ENCODE results near the gene LONRF2.

Gene LONRF2

DNA sequence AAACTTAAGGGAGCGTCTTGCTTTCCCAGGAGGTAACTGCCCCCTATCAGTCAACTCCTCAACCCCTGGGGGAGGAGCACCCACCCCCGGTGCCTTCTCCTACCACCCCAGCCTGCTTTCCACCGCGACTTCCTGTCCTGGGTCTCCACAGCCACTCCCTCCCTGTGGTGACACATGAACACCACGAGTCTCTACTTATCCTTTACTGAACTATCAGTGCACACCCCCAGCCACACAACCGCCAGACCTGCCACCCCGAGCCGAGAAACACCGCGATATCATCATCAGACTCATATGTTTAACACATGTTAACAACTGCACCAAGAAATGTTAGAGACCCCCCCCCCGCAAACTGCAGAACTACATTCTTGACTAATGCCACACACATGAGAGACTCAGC, 43.3 kb downstream of the LONRF2 start:
- H3K27me3 ChIP-seq (ENCODE audit: control insufficient read depth, low read length): peaks cover 22% of the 10 kb centered on the region
- TF ChIP-seq EZH2phosphoT487 (IDR thresholded peaks at IDR 0.05; ENCODE audit: borderline replicate concordance, low read length): no peak
- TF ChIP-seq, protein P1, sequence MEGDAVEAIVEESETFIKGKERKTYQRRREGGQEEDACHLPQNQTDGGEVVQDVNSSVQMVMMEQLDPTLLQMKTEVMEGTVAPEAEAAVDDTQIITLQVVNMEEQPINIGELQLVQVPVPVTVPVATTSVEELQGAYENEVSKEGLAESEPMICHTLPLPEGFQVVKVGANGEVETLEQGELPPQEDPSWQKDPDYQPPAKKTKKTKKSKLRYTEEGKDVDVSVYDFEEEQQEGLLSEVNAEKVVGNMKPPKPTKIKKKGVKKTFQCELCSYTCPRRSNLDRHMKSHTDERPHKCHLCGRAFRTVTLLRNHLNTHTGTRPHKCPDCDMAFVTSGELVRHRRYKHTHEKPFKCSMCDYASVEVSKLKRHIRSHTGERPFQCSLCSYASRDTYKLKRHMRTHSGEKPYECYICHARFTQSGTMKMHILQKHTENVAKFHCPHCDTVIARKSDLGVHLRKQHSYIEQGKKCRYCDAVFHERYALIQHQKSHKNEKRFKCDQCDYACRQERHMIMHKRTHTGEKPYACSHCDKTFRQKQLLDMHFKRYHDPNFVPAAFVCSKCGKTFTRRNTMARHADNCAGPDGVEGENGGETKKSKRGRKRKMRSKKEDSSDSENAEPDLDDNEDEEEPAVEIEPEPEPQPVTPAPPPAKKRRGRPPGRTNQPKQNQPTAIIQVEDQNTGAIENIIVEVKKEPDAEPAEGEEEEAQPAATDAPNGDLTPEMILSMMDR (IDR thresholded peaks at IDR 0.05; ENCODE audit: low read depth, low read length, poor library complexity, severe bottlenecking): no peak

DNA sequence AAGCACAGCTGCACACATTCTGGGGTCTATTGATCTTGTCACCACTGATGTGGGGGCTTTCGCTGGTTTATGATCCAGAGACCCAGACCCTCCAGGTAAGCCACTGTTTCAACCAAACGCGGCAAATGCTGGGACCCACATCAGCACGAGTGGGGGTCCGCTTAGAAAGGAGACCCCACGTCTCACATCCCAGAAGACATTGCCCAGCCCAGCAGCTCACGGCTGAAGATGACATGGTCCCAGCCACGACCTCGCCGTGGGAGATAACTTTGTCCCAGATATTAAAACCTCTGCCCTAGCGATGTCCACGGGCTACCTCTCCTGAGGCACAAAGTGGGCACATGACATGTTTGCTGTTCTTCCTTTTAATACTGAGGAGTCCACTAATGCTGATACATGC, 43.8 kb downstream of the LONRF2 start:
- Histone ChIP-seq H3K27ac (ENCODE audit: low read depth, low read length) (no peak overlapping the region), H3K9me2 (replicated peaks; ENCODE audit: control insufficient read depth, low read length) (no peaks in the 10 kb centered on the region), H3K4me3 (ENCODE audit: low read length) (no peak overlapping the region), H3F3A (ENCODE audit: control insufficient read depth, insufficient read depth) (no peaks in the 10 kb centered on the region), H4K20me1 (ENCODE audit: control insufficient read depth, insufficient read depth, low read depth, low read length) (no peaks in the 10 kb centered on the region), H3K4me2 (ENCODE audit: low read length) (no peak overlapping the region), H3K79me2 (ENCODE audit: control insufficient read depth, low read length) (no peaks in the 10 kb centered on the region), H3K27me3 (ENCODE audit: control insufficient read depth, low read length) (peaks cover 19% of the 10 kb centered on the region), H3K9me3 (ENCODE audit: control insufficient read depth, insufficient read depth, low read length) (no peaks in the 10 kb centered on the region), H3K36me3 (ENCODE audit: control insufficient read depth, low read length) (no peaks in the 10 kb centered on the region), H3K4me1 (ENCODE audit: control insufficient read depth, low read length) (0 out of 2 replicates have a peak, but pooled peaks cover 6% of the 10 kb centered on the region)
- TF ChIP-seq EZH2phosphoT487 (IDR thresholded peaks at IDR 0.05; ENCODE audit: borderline replicate concordance, low read length): no peak
- TF ChIP-seq, protein P1 (IDR thresholded peaks at IDR 0.05; ENCODE audit: low read depth, low read length, poor library complexity, severe bottlenecking): no peak

More for the DNA sequence above, 43.3 kb downstream of the LONRF2 start:
- H3K9me2 ChIP-seq (replicated peaks; ENCODE audit: control insufficient read depth, low read length): no peaks in the 10 kb centered on the region
- H3K9me3 ChIP-seq (ENCODE audit: control insufficient read depth, insufficient read depth, low read length): no peaks in the 10 kb centered on the region
- no peaks in the 10 kb centered on the region for H3K36me3 ChIP-seq (ENCODE audit: control insufficient read depth, low read length)
- no peaks in the 10 kb centered on the region for H3F3A ChIP-seq (ENCODE audit: control insufficient read depth, insufficient read depth)
- no peaks in the 10 kb centered on the region for H3K79me2 ChIP-seq (ENCODE audit: control insufficient read depth, low read length)
- H3K4me3 ChIP-seq (ENCODE audit: low read length): no peak overlapping the region
- H3K4me1 ChIP-seq (ENCODE audit: control insufficient read depth, low read length): 0 out of 2 replicates have a peak, but pooled peaks cover 2% of the 10 kb centered on the region
- H4K20me1 ChIP-seq (ENCODE audit: control insufficient read depth, insufficient read depth, low read depth, low read length): no peaks in the 10 kb centered on the region
- H3K27ac ChIP-seq (ENCODE audit: low read depth, low read length): no peak overlapping the region
- H3K4me2 ChIP-seq (ENCODE audit: low read length): no peak overlapping the region

DNA sequence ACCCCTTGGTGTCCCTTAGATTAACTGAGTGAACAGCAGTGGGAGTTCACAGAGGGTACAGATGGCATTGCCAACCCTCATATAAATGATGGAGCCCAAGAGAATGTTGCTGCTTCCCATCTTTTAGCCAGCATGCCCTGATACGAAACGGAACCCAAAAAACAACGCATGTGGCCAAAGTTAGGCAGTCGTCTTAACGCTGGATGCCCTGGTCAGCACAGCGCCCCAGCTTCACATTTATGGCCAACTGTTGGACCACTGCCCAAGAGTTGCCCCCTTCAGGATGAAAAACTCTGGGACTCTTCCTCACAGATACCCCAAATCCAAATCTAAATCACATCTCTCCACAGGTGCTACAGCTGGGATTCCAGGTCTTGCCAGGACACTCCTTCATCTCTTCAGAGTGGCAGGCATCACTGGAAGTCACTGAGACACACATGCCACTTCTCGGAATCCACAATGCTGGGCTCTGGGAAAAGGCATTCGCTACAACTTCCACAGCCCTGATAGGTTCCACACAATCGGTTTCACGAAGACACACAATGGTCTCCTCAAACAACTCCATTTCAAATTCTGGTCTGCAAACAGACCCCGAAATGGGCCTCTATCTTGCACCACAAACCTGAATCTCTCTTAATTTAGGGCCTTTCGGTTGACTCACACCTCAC, 44.6 kb downstream of the LONRF2 start:
- Histone ChIP-seq H3K4me3 (ENCODE audit: low read length) (no peak overlapping the region), H3K4me2 (ENCODE audit: low read length) (no peak overlapping the region), H3K27me3 (ENCODE audit: control insufficient read depth, low read length) (peaks cover 15% of the 10 kb centered on the region), H3K27ac (ENCODE audit: low read depth, low read length) (no peak overlapping the region), H3F3A (ENCODE audit: control insufficient read depth, insufficient read depth) (no peaks in the 10 kb centered on the region), H4K20me1 (ENCODE audit: control insufficient read depth, insufficient read depth, low read depth, low read length) (no peaks in the 10 kb centered on the region), H3K9me2 (replicated peaks; ENCODE audit: control insufficient read depth, low read length) (no peaks in the 10 kb centered on the region), H3K79me2 (ENCODE audit: control insufficient read depth, low read length) (no peaks in the 10 kb centered on the region), H3K36me3 (ENCODE audit: control insufficient read depth, low read length) (no peaks in the 10 kb centered on the region), H3K4me1 (ENCODE audit: control insufficient read depth, low read length) (0 out of 2 replicates have a peak, but pooled peaks cover 6% of the 10 kb centered on the region), H3K9me3 (ENCODE audit: control insufficient read depth, insufficient read depth, low read length) (no peaks in the 10 kb centered on the region)
- TF ChIP-seq, protein P1 (IDR thresholded peaks at IDR 0.05; ENCODE audit: low read depth, low read length, poor library complexity, severe bottlenecking): no peak
- TF ChIP-seq EZH2phosphoT487 (IDR thresholded peaks at IDR 0.05; ENCODE audit: borderline replicate concordance, low read length): no peak

Measured in DOHH2 (cell line).